GM21367 (cell line): ENCODE results near the gene PA2G4.
A peak's percentile ranks its signal among the peaks of the same experiment; 100 is the strongest.

ENCODE experiments used
- ATAC-seq: cut with Tn5 transposase; IDR thresholded peaks from one replicate; pipeline ENCODE4 v1.9.1; 2021; ENCODE audit not compliant: unreplicated experiment

Gene PA2G4

GRCh38 chr12:56124133-56124532 lies 19.8 kb downstream of the PA2G4 start:
- no peak for ATAC-seq

DNA sequence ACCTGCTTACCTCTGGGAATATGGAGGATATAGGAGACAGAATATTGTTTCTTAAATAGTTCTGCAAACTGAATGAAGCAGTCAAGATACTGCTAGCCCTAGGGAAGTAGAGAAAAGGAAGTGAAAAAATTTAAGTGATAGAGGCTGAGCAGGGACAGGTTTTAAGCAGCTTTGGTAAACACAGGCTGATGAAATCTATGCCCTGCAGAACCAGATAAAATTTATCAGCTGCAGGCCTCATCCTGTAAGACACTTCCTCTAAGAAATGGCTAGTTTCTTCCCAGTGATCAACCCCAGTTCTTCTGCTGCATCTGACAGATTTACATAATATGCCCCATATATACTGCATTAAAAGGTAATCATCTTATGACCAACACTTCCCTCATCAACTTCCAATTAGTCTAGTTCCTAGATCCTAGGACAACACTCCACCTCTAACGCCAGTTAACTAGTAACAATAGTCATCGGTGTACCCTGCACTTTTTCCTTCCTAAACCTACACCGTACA lies 22.4 kb downstream of the PA2G4 start:
- ATAC-seq = no peak

DNA sequence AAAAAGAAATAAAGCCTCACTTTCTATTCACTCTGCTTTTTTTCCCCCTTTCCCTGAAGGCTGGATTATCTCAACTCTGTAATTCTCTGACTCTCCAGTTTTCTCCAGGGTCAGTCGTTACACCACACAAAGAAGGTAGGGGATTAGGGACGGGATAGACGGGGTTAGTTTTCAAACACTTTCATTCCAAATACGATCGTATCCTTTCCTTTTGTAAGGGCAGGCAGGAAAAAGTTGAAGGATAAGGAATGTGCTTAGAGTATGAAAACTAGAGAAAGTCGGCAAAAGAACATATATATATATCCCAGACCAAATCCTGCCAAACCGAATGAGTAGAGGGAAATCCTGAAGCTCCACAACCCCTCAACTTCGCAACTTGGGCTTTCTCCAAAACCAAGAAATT lies 23.1 kb downstream of the PA2G4 start:
- no peak for ATAC-seq

DNA sequence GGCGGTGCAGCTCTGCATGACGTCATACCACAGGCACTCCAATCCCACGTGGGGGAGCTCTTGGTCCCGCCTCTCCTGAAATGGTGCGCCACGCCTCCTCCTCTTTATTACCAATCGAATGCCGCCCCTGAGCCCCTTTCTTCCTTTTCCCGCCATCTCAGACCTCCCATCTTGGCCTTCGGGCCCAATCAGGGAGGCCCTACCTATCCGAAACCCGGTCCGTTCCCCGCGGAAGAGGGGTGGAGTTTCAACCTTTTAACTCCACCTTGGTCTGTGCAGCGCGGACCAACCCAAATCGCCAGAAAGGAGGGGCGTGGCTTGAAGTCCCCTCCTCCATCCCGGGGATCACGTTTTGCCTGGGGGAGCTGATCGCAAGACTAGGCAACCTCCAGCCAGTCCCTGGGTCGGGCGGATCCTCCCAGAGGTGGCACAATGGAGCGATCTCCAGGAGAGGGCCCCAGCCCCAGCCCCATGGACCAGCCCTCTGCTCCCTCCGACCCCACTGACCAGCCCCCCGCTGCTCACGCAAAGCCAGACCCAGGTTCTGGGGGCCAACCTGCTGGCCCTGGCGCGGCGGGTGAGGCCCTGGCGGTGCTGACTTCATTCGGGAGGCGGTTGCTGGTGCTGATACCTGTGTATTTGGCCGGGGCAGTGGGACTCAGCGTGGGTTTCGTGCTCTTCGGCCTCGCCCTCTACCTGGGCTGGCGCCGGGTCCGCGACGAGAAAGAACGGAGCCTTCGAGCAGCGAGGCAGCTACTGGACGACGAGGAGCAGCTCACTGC lies 23.7 kb downstream of the PA2G4 start, which contains the start of gene ESYT1:
Gene ESYT1 (plus strand): TSS at position 380 of the 782 bp plus-strand sequence. CDS start 53 bp downstream, at position 433.
- ATAC-seq = peak; percentile 84

- ATAC-seq = peak; percentile 1
Measured at GRCh38 chr12:56128670-56129205, 24.4 kb downstream of the PA2G4 start.

- no peak for ATAC-seq
Measured at GRCh38 chr12:56129206-56129941, 25.0 kb downstream of the PA2G4 start.

- ATAC-seq = no peak
Measured at GRCh38 chr12:56129942-56130495, 25.7 kb downstream of the PA2G4 start.

DNA sequence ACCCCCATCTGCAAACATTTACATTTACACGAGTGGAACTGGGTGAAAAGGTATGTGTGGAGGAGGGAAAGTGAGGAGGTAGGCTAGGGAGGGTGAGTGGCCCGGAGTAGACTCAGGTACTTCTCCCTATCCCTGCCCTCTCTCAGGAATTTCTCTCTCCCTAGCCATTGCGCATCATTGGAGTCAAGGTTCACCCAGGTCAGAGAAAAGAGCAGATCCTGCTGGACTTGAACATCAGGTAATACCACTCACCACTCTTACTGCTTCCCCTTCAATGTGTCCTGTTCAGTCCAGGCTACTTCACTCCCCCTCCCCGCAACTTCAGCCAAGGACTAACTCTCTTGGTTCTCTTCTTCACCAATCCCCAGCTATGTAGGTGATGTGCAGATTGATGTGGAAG lies 26.5 kb downstream of the PA2G4 start:
- no peak for ATAC-seq

- ATAC-seq = no peak
Measured at GRCh38 chr12:56134897-56135296, 30.5 kb downstream of the PA2G4 start.

DNA sequence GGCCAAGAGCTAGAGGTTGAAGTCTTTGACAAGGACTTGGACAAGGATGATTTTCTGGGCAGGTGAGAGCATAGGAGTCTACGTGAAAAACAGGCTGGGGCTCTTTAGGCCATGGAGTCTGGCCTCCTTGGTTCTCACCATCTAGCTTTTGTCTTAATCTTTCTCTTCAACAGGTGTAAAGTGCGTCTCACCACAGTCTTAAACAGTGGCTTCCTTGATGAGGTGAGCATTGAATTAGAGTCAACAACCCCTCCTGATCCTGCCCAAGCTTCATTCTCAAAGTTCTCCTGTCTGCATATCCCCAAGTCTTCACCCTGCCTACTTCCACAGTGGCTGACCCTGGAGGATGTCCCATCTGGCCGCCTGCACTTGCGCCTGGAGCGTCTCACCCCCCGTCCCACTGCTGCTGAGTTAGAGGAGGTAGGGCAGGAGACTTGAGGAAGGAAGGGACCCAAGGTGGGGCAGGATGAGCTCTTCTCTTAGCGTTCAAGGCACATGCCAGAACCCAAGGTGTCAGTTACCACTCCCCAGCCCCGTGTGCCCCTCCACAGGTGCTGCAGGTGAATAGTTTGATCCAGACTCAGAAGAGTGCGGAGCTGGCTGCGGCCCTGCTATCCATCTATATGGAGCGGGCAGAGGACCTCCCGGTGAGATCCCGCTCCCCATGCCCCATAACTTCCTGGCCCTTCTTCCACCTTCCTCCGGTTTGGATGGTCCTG lies 33.7 kb downstream of the PA2G4 start:
- ATAC-seq = no peak

- ATAC-seq = no peak
Measured at GRCh38 chr12:56141946-56142784, 37.8 kb downstream of the PA2G4 start.

DNA sequence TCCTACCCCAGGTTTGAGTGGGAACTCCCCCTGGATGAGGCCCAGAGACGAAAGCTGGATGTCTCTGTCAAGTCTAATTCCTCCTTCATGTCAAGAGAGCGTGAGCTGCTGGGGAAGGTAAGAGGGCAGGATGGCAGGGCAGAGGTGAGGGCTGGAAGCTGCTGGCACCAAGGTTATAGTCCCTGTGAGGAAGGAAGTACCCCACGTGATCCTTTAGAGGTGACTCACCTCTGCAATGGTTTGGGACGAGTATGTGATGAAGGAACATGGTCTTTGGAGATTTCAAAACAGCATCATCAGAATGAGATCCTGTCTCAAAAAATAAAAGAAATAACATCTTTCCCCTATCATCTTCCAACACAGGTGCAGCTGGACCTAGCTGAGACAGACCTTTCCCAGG lies 38.9 kb downstream of the PA2G4 start:
- ATAC-seq = no peak

GRCh38 chr12:56143870-56144269 lies 39.5 kb downstream of the PA2G4 start:
- no peak for ATAC-seq

DNA sequence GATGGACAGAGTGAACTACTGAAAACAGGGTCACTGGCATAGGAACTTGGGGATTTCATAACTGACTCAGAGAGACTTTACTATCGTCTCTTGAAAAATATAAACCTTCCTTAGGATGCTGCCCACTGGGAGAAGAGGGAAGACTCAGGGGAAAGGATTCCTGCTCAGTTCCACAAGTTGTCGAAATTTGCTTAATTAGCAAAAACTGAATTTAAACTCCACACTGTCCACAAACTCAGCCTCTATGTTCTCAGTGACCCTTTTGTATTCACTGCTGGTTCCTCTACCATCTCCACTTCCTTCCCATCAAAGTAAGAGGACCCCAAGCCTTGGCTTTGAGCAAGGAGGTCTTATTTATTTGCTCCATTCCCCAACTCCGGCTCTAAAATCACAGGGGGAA lies 40.9 kb downstream of the PA2G4 start:
- no peak for ATAC-seq

- ATAC-seq = no peak
Measured at GRCh38 chr12:56146492-56147460, 42.4 kb downstream of the PA2G4 start.

DNA sequence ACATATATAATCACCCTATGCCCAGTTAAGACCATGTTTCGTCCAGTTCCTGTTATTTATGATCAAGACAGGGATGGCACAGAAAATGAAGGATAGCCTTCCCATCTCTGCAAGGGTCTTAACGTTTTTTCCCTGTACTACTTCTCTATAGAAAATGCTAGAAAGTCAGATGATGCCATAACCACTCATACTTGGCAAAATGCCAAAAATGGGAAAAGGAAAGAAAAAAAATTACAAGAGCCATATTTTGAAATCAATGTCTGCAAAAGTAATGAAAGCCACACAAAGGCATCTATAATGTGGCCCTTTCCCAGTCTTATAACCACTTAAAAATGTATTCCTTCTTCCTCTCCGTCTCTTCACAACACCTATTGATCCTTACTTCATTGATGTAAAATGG lies 46.2 kb downstream of the PA2G4 start:
- no peak for ATAC-seq

DNA sequence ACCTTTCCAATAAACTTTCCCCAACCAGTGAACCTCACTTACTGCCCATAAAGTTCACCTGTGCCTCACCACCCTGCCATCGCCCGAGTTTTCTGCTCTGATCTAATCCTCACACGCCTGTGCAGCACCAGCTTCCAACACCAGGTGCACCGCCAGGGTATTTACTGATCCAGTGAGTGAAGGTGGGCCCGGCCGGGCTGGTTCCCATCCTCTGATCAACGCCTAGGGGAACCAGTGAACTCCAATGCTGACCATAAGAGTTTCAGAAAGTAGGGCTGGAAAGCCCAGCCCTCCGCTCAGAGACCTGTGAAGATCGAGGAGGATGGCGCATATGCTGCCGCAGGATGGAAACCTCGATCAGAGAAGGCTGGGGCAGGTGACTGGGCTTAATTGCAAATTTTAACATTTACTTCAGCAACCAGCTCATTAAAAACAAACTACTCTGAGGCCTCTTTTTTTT lies 47.3 kb downstream of the PA2G4 start:
- no peak for ATAC-seq

DNA sequence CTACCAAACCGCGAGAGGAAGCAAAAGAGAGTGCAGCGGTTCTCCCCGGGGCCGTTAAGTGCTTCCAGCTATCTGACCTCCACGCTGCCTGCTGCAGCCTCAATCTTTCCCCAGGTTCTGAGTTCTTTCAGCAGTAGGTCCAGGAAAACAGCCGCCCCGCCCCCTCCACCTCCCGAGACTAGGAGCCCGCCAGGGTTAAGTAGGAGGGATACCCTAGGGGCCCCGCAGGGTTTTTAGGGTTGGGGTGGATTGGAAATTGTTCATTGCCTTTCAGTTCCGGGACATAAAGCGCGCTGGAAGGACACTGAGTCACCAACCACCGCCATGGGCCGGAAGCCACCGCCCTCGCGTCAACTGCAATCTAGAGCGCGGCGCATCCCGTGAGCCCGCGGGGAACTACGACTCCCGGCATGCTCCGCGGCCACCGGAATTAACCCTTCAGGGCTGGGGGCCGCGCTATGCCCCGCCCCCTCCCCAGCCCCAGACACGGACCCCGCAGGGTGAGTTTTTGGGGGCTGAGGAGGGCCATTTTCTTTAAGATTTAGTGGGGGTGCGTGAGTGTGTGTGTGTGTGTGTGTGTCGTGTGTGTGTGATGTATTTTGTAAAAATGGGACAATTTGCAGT lies 47.9 kb downstream of the PA2G4 start, which contains the start of gene MYL6B:
Gene MYL6B (plus strand): TSS at position 456 of the 624 bp plus-strand sequence. CDS start 1,332 bp downstream, outside the sequence.
- peak; percentile 66 for ATAC-seq
